KOPT-K1 (cell line): ENCODE data around the gene CRP.
"Not testable (repeated sequence)": the region's sequence is repeated elsewhere in the genome, so short reads cannot be mapped to it uniquely, and the experiment has no call there.

Experiments used
- H3K27ac ChIP-seq: fragments of 200-600 bp; sonication (generic); 2 replicates; pipeline ENCODE4 v1.5.1; 2016; ENCODE audit warnings: antibody characterized with exemption, mild to moderate bottlenecking, low read depth, low read length; ENCODE audit not compliant: poor library complexity, severe bottlenecking
- H3K36me3 ChIP-seq: fragments of 200-600 bp; sonication (generic); 2 replicates; pipeline ENCODE4 v1.5.1; 2017; ENCODE audit warnings: antibody characterized with exemption, mild to moderate bottlenecking, low read length, moderate library complexity; ENCODE audit not compliant: insufficient read depth
- H3K9me3 ChIP-seq: fragments of 200-600 bp; sonication (generic); 2 replicates; pipeline ENCODE4 v1.5.1; 2017; ENCODE audit warnings: antibody characterized with exemption, low read length, mild to moderate bottlenecking; ENCODE audit not compliant: insufficient read depth, poor library complexity, severe bottlenecking

The CRP gene, protein sequence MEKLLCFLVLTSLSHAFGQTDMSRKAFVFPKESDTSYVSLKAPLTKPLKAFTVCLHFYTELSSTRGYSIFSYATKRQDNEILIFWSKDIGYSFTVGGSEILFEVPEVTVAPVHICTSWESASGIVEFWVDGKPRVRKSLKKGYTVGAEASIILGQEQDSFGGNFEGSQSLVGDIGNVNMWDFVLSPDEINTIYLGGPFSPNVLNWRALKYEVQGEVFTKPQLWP

DNA sequence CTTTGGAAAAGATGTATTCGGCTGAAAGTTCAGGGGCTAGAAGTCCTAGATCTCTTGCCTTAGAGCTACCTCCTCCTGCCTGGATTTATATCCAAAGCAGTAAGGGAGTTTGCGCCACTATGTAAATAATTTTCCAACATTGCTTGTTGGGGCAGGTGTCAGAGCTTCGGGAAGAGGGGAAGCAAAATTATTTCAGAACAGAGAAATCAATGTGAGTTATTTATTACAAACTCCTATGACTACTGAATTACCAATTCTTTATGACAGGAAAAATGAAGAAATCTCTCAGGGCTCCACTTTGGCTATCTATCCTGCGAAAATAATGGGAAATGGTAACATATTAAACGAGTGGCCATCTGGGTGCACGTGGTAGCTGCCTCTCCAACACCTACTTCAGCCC is at the start of gene CRP:
Gene CRP (minus strand): TSS at position 61 of the 400 bp plus-strand sequence. CDS start 104 bp downstream, outside the sequence.
- no peak within 1 kb of the TSS for H3K27ac ChIP-seq
- peaks cover 11% of the 10 kb centered on the region for H3K9me3 ChIP-seq
- H3K36me3 ChIP-seq, result no peaks in the 10 kb centered on the region

DNA sequence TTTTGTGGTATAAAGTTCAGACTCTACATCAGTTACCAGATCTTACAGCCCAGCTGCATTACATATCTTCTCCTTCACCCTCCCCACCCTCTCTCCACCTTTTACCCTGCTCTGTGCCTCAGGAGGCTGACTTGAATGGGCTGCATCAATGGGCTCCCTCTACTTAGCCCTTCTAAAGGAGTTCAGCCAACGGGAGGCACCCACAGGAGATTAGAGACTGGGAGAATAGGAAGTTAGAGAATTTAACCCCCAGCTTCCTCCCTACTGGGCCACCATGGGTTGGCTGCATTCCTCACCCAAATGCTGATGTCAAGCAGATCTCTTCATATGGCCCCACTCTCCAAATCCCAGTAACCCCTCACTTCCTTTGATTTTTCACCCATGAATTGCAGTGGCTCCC is 49.3 kb upstream of the CRP start:
- Histone ChIP-seq H3K36me3 (no peaks in the 10 kb centered on the region), H3K9me3 (no peaks in the 10 kb centered on the region), H3K27ac (no peak overlapping the region)

GRCh38 chr1:159756397-159756796 is 42.0 kb upstream of the CRP start:
- H3K9me3 ChIP-seq, result no peaks in the 10 kb centered on the region
- H3K36me3 ChIP-seq, result no peaks in the 10 kb centered on the region
- no peak overlapping the region for H3K27ac ChIP-seq

DNA sequence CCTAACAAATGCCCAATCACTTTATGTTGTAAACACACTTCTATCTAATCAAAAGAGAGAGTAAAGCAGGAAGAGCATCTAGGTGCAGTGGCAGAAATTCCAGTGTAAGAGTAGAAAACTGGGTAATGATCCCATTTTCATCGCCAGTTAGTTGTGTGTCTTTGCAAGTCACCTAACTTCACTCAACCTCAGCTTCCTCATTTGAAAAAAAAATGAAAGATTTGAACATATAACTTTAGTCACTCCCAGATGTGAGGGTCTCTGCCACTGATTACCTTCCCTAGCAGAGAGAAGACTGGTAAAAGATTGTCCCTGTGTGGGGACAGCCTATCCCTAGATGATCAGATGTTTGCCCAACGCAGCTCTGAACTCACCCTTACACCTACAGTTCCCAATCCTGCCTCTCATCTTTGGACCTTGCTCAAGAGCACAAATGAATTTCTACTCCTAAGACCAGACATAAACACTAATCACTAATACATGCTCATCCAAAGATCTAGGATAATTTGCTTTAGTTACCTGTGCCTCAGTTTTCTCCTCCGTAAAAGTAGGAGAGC is 41.1 kb upstream of the CRP start:
- Histone ChIP-seq H3K27ac (no peak overlapping the region), H3K36me3 (no peaks in the 10 kb centered on the region), H3K9me3 (no peaks in the 10 kb centered on the region)

DNA sequence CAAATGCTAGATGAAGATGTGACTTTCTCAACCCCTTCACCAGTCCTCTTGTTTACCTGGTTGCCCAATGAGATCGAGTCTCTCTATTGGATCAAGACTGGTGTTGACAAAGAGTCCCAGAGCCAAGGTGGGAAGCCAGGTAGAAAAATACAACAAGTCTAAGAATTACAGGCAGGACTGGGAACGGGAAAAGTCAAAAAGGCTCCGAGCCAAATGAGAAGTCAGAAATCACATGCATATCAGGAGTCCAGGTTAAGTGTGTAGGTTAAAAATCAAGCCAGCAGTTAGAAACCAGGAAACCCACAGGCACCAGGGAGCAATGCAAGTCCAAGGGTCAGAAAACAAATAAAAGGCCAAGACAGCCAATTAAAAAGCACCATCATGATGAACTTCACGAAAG is 39.0 kb upstream of the CRP start:
- H3K27ac ChIP-seq, result no peak overlapping the region

DNA sequence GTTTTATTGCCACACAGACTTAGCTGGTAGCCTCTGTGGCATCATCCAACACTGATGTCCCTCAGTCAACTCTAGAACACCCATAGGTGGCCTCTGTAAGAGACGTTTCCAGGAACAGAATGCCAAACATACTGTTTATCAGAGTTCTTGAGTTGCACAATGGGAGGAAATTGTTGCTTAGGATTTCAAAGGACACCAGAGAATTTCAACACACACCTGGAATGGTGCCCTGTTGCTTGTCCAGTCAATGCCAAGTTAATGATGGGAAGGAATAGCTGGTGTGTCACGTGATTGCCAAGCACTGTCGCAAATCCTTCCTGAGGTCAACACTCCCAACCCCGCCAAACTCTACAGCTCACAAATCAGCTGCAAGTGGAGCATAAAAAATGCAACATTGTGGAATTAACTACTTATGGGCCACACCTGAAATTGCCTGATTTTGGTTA is 37.8 kb upstream of the CRP start:
- no peaks in the 10 kb centered on the region for H3K36me3 ChIP-seq
- no peak overlapping the region for H3K27ac ChIP-seq
- H3K9me3 ChIP-seq, result no peaks in the 10 kb centered on the region

More for the DNA sequence above, 39.0 kb upstream of the CRP start:
- H3K36me3 ChIP-seq, result no peaks in the 10 kb centered on the region
- no peaks in the 10 kb centered on the region for H3K9me3 ChIP-seq

DNA sequence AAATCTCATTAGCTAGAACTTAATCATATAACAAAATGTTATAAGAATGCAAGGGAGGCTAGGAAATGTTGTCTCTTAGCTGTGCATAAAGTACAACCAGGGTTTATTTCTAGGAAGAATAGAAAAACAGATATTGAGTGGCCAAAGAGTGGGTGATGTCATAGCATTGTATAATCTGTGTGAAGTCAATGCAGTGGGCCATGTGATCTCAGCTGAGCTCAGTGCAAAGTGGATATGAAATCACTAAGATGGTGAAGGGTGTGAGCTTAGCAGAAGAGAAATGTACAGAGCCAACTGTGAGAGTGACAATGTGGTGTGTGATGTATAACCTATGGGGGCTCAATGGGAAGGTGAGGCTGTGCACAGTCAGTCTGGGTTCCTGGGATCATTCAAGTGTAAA is 36.6 kb upstream of the CRP start:
- H3K27ac ChIP-seq, result no peak overlapping the region
- no peaks in the 10 kb centered on the region for H3K36me3 ChIP-seq
- H3K9me3 ChIP-seq, result no peaks in the 10 kb centered on the region

- Histone ChIP-seq H3K9me3 (no peaks in the 10 kb centered on the region), H3K36me3 (no peaks in the 10 kb centered on the region), H3K27ac (no peak overlapping the region)
Observed at GRCh38 chr1:159750621-159751020, 36.2 kb upstream of the CRP start.

GRCh38 chr1:159749630-159750029 is 35.2 kb upstream of the CRP start:
- no peaks in the 10 kb centered on the region for H3K9me3 ChIP-seq
- no peak overlapping the region for H3K27ac ChIP-seq

GRCh38 chr1:159748370-159748769 is 34.0 kb upstream of the CRP start:
- Histone ChIP-seq H3K36me3 (no peaks in the 10 kb centered on the region), H3K27ac (no peak overlapping the region), H3K9me3 (no peaks in the 10 kb centered on the region)

More at GRCh38 chr1:159749630-159750029, 35.2 kb upstream of the CRP start:
- H3K36me3 ChIP-seq, result no peaks in the 10 kb centered on the region

DNA sequence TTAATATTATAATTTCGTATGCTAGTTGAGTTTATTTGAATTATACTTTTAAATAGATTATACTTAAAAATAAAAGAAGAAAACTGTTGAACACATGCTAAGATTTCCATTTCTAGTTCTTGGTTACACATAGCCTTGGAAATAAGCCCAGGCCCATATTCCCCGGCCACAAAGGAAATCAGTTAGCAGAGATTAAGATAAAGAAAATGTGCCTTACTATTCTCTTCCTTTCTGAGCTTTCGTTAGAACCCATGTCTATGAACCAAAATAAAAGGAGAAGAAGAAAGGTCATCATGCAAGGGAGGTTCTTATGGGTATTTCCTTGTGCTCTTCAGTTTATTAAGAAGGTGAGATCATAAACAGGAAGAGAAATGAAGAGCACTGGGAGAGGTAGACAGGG is 32.3 kb upstream of the CRP start:
- H3K36me3 ChIP-seq, result no peaks in the 10 kb centered on the region
- H3K9me3 ChIP-seq, result no peaks in the 10 kb centered on the region
- no peak overlapping the region for H3K27ac ChIP-seq

DNA sequence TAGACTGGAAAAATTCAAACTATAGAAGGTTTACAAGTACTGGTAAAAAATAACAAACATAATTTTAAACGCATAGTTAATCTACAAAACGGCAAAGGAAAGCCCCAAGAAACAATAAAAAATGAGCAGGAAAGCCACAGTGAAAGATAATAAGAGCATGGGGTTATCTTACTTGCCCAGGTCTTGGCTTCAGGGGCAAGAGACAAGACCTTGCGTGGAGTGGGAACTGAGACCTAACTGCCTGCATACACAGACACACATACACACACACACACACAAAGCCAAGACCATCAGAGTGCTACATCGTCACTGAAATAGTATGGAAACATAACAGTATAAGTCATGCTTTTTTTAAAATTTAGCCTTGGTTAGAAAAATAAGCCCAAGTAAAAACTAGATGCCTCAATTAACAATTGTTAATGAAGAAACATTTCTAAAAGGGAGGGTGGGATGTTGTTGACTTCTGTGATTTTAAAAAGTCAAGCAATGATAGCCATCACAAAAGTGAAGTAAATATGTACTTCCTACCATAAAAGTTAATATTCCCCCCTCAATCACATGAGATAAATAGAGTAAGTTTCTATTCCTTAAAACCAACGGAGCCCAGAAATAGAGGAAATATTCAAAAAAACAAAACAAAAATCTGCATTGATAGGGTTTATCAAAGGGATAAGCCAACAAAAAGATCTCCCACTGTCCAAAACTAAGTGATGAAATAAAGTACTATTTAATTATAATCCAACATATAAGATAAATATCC is 29.4 kb upstream of the CRP start:
- Histone ChIP-seq H3K27ac (no peak overlapping the region), H3K36me3 (no peaks in the 10 kb centered on the region), H3K9me3 (no peaks in the 10 kb centered on the region)

DNA sequence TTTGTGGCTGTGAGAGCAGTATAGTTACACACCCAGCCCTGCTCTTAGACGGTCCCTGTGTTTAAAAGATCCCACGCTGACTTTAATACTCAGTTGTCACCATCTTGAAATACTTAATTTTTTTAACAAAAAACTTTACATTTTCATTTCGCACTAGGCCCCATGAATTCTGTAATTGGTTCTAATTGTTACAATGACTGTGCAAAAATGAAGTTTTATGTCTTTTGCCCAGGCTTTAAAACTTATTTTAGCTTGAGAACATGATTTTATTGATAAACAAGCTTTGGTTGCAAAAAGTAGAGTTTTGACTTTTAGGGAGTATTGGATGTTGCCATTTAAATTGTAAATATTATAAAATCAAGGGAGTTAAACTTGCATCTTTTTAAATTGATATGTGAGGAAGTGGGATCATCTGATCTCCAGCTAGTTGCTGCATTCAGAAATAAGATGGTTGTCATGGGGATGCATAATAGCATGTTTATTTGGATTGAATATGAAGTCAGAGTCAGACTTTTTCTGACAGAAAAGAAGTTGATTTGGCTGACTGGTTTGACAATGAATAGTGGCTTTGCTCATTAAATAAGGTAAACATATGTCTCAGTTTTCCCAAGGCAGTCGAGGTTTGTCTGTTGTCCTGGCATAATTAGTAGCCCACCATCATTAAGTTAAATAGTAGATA is 23.0 kb upstream of the CRP start:
- Histone ChIP-seq H3K27ac (no peak overlapping the region), H3K36me3 (no peaks in the 10 kb centered on the region), H3K9me3 (no peaks in the 10 kb centered on the region)

DNA sequence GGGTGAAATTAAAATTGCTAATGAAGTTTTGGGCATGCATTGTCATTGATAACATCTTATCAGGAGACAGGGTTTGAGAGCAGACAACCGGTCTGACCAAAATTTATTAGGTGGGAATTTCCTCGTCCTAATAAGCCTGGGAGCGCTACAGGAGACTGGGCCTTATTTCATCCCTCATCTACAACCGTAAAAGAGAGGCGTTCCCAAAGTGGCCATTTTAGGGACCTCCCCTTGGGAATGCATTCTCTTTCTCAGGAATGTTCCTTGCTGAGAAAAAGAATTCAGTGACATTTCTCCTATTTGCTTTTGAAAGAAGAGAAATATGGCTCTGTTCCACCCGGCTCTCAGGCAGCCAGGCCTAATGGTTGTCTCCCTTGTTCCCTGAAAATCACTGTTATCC is 8.8 kb upstream of the CRP start:
- not testable (repeated sequence) for H3K27ac ChIP-seq, H3K36me3 ChIP-seq
- peaks cover 12% of the 10 kb centered on the region for H3K9me3 ChIP-seq

DNA sequence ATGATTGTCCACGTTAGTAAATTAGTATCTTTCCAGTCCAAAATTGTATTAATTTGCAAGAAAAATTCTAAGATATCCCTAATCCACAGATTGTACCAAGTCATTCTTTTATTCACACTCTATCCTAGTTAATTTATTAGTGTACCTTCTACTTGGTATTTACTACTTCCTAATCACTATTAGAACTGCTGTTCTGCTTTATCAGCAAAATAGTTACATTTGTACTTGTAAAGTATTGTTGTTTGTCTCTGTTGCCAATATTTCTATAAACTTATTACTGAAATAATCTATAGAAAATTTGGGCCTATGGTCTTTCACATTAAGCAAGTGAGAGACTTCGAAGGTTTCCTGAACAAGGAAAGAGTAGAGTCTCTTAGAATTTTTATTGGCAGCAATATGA is 5.6 kb upstream of the CRP start:
- Histone ChIP-seq H3K27ac (no peak overlapping the region), H3K9me3 (peaks cover 14% of the 10 kb centered on the region), H3K36me3 (no peaks in the 10 kb centered on the region)
